GM21619 (cell line): Measurements from ENCODE around the gene INSM1.

ENCODE experiments used
- ATAC-seq: cut with Tn5 transposase; IDR thresholded peaks from one replicate; pipeline ENCODE4 v1.9.1; 2021; ENCODE audit not compliant: unreplicated experiment

Gene INSM1

DNA sequence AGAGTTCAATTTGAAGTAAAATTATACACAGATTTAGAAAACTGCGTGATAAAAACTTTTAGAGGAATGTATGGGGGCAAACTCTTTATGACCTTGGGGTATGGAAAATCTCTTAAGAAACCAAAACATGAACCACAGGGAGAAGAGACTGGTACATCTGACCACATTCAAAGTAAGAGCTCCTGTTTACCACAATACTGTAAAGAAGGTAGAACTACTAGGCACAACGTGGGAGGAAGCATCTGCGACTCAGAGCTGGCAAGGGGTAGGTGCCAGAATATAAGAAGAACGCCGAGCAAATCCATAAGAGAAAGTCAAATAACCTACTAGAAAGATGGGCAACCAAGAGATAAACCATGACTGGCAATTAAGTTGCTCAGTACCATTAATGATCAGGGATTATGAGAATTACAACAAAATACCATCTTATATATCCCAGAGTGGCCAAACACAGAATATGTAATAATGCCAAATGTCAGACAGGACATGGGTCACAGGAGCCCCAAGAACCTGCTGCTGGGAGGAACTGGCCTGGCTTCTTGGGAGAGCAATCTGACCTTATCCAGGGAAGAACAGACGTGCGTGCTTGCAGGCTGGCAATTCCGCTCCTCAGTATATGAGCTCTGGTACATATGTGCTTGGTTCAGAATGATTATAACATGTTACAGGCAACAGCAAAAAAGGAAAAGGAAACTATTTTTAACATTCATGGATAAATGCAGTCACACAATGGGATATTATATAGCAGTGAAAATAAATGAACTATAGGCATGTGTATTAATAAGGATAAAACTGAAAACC is 50.2 kb downstream of the INSM1 start:
- ATAC-seq = no peak
